ENCODE results near the gene KCNMB4.

DNA sequence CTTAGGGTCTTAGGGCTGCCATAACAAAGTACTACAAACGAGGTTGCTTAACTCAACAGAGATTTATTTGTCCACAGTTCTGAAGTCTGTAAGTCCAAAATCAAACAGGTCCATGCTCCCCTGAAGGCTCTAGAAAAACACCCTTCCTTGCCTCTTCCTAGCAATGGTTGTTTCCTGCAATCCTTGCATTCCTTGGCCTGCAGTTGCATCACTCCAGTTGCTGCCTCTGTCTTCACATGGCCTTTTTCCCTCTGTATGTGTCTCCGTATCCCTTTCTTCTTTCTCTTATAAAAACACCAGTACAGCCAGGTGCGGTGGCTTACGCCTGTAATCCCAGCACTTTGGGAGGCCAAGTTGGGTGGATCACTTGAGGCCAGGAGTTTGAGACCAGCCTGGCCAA lies 17.4 kb downstream of the KCNMB4 start:
- TF ChIP-seq, protein P1, sequence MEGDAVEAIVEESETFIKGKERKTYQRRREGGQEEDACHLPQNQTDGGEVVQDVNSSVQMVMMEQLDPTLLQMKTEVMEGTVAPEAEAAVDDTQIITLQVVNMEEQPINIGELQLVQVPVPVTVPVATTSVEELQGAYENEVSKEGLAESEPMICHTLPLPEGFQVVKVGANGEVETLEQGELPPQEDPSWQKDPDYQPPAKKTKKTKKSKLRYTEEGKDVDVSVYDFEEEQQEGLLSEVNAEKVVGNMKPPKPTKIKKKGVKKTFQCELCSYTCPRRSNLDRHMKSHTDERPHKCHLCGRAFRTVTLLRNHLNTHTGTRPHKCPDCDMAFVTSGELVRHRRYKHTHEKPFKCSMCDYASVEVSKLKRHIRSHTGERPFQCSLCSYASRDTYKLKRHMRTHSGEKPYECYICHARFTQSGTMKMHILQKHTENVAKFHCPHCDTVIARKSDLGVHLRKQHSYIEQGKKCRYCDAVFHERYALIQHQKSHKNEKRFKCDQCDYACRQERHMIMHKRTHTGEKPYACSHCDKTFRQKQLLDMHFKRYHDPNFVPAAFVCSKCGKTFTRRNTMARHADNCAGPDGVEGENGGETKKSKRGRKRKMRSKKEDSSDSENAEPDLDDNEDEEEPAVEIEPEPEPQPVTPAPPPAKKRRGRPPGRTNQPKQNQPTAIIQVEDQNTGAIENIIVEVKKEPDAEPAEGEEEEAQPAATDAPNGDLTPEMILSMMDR (IDR thresholded peaks at IDR 0.05): no peak
- no peak for TF ChIP-seq TCF7L2 (IDR thresholded peaks at IDR 0.05; ENCODE audit: low read depth, low read length)
- TF ChIP-seq POLR2AphosphoS5 (IDR thresholded peaks at IDR 0.05; ENCODE audit: low read depth, low read length): no peak
- TF ChIP-seq, protein P2, sequence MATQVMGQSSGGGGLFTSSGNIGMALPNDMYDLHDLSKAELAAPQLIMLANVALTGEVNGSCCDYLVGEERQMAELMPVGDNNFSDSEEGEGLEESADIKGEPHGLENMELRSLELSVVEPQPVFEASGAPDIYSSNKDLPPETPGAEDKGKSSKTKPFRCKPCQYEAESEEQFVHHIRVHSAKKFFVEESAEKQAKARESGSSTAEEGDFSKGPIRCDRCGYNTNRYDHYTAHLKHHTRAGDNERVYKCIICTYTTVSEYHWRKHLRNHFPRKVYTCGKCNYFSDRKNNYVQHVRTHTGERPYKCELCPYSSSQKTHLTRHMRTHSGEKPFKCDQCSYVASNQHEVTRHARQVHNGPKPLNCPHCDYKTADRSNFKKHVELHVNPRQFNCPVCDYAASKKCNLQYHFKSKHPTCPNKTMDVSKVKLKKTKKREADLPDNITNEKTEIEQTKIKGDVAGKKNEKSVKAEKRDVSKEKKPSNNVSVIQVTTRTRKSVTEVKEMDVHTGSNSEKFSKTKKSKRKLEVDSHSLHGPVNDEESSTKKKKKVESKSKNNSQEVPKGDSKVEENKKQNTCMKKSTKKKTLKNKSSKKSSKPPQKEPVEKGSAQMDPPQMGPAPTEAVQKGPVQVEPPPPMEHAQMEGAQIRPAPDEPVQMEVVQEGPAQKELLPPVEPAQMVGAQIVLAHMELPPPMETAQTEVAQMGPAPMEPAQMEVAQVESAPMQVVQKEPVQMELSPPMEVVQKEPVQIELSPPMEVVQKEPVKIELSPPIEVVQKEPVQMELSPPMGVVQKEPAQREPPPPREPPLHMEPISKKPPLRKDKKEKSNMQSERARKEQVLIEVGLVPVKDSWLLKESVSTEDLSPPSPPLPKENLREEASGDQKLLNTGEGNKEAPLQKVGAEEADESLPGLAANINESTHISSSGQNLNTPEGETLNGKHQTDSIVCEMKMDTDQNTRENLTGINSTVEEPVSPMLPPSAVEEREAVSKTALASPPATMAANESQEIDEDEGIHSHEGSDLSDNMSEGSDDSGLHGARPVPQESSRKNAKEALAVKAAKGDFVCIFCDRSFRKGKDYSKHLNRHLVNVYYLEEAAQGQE (IDR thresholded peaks at IDR 0.05; ENCODE audit: insufficient read depth in 1 of 2, low read depth in 2 of 2, low read length in 1 of 2): no peak
